HG02852 (cell line): ENCODE data around the gene KRT1.

Experiments used
- ATAC-seq: cut with Tn5 transposase; IDR thresholded peaks from one replicate; pipeline ENCODE4 v1.9.1; 2021; ENCODE audit warnings: mild to moderate bottlenecking, moderate library complexity; ENCODE audit not compliant: unreplicated experiment

KRT1 gene

DNA sequence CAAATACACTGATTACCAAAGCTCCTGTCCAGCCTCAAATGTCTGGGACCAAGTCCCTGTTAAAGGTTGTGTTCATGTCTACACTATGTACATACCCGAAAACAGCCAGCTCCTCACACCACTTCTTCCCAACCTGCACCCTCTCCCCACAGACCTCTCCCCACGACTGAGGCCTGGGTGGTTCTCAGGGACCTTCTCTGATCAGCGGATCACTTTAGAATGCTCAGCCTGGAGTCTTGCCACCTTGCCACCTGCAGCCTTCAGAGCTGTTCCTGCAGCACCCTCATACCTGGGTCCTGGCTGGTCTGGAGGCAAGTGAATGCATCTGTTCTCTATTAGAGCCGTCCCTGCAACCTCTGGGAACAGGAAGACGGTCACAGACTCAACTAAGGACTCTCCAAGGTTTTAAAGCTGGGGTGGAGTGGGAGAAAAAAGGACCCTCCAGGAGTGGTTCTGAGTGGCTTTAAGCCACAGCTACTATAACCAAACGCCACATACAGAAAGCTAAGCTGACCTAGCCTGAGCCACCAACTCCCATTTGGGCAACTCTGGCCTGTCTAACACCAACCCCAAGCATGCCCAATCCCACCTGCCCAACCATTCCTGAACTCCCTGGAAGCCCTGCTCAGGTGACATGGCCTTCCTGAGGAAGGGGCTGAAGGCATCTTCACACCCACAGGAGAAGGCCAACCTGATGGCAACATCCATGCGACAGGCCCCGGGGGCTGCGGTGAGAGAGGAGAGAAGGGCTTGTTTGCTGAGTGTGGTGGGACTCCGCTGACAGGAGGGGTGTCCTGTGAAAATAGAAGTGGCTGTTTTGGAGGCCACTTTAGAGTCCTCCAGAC, 36.8 kb downstream of the KRT1 start:
- ATAC-seq, result no peak

GRCh38 chr12:52641468-52641867, 38.7 kb downstream of the KRT1 start:
- no peak for ATAC-seq

GRCh38 chr12:52637299-52637698, 42.9 kb downstream of the KRT1 start:
- no peak for ATAC-seq

DNA sequence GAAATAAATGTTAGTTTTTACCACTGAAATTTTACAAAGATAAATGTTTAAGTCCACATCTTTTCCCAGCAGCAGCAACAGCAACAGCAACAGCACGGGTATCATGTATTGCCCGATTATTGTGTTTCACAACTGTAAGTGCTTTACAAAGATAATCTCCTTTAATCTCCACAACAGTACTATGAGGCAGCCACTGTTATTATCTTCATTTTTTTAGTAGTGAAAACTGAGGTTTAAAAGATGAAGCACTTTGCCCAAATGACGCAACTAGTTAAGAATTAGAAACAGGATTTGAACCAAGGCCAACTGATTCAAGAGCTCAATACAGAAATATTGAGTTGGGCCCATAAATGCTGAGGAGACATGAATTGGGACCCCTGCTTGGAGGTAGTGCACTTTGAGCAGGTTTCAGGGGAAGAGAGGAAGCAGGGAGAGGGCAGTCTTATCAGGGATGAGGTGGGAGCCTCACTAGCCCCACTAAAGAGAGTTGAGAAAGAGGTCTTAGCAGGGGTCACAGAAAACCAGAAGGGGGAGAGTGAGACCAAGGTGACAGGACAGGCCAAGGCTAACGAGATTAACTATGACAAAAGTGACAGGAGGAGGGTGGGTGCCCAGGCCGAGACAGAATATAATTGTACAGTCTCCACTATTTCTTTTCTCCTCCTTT, 43.5 kb downstream of the KRT1 start:
- no peak for ATAC-seq

- no peak for ATAC-seq
Measured at GRCh38 chr12:52636189-52636588, 44.0 kb downstream of the KRT1 start.

DNA sequence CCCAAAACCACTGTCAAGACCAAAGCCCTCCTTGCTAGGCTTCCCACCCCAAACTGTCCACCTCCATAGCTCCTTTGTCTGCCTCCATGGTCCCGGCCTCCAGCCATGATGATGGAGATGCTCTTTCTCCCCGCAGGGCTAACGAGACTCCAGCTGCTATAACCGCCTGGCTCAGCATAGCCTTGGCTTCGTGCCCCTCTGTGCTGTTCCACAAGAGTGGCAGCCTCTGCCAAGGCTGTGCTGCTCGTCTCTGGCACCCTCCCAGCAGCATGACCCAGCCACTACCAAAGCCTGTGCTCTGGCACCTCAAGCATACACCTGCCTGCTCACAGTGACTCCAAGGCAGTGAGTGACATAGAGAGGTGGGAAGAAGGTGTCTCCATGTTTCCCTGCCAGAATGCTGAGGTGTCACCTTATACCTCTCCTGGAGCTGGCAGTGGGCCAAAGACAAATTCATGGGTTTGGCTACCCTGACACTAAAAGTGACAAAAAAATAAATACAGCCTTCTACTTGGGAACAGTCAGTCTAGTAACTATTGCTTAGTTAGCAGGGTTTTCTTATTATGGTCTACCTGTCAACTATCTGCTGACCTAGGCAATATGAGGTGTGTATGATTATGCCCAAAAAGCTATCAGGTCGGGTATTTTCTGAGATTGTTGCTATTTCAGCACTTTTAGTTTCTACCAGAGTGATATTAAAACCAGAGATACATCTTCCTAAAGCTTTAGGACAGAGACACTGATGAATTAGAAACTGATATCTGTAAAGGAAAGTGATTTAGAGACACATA, 45.7 kb downstream of the KRT1 start:
- no peak for ATAC-seq

GRCh38 chr12:52633383-52633782, 46.8 kb downstream of the KRT1 start:
- ATAC-seq, result no peak

- ATAC-seq, result no peak
Measured at GRCh38 chr12:52632656-52633055, 47.6 kb downstream of the KRT1 start.

- no peak for ATAC-seq
Measured at GRCh38 chr12:52631676-52632459, 48.3 kb downstream of the KRT1 start.

- no peak for ATAC-seq
Measured at GRCh38 chr12:52631264-52631663, 48.9 kb downstream of the KRT1 start.

DNA sequence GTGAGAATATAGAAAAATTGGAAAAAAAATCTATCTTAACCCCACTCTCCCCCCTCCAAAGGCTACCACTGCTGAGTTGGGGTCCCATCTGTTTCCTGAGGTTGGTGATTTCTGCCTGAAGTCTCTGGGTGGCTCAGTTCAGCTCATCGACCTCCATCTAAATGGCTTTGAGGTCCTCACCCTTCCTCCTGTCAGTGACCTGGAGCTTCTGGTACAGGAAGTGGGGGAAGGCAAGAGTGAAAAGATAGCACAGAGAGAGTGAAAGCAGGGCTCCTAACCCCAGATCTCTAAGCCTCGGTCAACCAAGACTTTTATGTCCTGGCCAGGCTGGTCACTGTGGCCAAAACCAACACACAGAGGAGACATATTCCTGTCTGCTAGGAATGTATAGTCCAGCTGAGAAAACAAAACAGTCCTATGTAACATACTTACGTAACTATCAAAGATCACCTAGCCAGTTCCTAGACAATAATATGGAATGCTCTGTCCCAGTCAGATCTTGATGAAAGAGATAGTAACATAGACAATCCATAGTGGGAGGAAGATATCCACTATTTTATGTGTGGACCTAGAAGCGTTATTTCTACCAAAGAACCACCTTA, 49.5 kb downstream of the KRT1 start:
- ATAC-seq, result no peak

- ATAC-seq, result no peak
Measured at GRCh38 chr12:52630008-52630500, 50.2 kb downstream of the KRT1 start.

- no peak for ATAC-seq
Measured at GRCh38 chr12:52629281-52630007, 50.8 kb downstream of the KRT1 start.

DNA sequence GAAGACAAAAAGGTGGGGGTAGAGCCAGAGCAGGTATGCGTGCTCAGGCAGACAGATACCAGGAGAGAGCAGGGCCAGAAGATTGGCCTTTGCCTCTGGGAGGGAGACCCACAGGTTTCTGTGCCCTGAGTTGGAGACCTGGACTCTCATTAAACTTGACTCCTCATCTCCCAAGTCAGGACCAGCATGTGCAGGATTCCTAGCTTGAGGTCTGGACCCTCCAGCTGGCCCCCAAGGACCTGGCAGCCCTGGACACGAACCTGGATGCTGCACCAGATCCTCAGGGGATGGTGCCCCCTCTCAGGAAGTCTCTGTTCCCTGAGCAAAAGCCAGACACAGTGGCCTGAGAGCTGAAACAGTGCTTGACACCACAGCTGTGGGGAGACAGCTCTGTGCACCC, 51.4 kb downstream of the KRT1 start:
- no peak for ATAC-seq

DNA sequence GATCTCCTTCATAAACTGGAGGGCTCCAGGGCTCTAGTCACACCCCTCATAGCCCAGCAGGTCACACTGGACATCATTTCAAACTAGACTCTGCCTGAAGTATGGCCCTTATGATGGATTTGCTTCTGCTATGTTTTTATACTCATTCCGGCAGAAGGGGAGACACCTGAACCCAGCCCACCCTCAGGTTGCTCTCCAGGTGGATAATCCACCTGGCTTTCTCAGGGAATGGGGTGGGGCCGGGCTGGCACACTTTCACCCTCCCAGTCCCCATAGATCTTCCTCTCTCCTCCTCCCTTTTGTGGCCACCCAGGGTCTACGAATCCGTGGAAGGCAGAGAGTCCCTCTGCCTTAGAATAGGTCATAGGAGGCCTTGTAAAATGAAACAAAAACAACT, 52.1 kb downstream of the KRT1 start:
- ATAC-seq, result no peak

GRCh38 chr12:52627395-52628110, 52.7 kb downstream of the KRT1 start:
- no peak for ATAC-seq
